NCI-H2081 (cell line): ENCODE measurements around the gene LEMD1.

Experiments
- DNase-seq, 2 experiments: peaks; one replicate each; lab custom pipeline; 2025; lab: John Stamatoyannopoulos, UW

LEMD1 gene, protein sequence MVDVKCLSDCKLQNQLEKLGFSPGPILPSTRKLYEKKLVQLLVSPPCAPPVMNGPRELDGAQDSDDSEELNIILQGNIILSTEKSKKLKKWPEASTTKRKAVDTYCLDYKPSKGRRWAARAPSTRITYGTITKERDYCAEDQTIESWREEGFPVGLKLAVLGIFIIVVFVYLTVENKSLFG

DNA sequence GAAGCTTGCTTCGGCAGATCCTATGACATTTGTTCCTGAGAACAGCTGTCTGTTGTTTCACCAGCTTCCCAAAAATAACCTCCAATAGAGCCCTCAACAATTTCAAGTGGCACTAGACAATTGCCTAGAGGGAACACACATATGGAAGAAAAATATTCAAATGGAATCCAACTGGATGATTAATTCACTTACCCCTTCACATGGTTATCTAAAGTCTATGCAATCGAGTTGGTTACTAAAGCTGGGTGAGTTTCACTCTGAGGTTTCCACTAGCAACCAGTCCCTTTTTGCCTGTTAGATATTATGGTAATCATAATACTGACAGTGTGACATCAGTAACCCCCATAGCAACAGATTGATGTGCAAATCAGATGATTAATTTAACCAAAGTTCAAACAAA is at the start of gene LEMD1:
TSS of gene LEMD1 (minus strand) at position 259 of the 400 bp plus-strand sequence. CDS start 1,520 bp downstream, outside the sequence.
- DNase-seq: no peak

DNA sequence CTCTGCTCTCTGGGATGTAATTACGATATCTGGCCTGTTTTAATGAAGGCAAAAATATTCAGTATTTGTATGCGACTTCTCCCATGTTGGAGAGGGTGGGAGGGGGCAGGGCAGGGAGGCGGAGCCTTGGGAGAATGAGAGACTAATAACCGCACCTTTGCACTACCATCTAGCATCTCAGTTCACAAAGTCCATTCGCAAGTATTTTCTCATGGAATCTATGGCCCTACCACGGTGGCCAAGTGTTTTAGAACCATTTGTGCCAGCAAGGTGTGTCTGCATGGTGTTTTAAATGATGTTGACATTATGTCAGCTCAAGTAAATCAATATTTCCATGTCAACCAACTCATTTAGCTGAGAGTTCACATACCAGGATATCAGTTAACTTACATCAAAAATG is 48.3 kb upstream of the LEMD1 start:
- DNase-seq: no peak

DNA sequence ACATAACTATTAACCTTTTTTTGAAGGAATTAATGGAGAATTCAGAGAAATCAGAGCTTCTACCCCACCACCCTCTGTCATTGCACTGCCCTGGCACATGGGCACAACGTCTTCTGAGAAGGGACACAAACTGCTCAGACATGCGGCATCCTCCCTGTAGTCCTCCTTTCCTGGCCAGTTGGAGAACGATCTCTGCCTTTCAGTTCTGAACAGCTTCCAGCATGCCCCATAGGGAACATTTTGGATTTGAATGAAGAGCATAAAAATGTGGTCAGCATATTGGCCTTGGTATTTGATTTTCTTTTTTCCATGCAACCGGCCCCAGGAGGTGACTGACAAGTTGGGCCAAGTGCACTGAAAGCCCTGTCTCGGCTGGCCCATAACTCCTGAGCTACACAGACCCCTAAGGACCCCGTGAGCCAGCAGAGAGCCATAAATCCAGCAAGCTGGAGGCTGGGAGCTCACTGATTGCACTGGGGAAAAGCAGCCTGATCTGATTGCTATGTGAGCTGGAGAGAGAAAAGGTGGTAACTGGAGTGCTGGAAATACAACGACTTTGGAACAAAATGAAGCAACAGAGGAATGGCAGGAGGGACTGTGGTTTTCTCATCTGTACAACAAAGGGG is 44.9 kb upstream of the LEMD1 start:
- no peak for DNase-seq

DNA sequence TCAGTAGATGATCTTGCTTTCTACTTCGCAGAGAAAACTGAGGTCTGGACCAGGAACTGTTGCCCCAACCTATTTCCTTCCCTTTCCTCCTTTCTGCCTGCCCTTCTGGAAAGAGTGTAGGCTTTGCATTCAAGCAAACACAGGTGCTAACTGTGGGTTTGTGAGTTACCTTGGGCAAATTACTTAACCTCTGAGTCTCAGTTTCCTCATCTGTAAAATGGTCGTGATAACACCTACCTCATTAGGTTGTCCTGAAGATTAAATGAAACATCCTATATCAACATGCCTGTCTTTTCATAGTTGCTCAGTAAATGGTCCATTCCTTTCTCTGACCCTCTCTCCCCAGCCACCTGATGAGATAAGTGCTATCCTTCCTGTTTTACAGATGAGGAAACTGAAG is 43.5 kb upstream of the LEMD1 start:
- DNase-seq: no peak

DNA sequence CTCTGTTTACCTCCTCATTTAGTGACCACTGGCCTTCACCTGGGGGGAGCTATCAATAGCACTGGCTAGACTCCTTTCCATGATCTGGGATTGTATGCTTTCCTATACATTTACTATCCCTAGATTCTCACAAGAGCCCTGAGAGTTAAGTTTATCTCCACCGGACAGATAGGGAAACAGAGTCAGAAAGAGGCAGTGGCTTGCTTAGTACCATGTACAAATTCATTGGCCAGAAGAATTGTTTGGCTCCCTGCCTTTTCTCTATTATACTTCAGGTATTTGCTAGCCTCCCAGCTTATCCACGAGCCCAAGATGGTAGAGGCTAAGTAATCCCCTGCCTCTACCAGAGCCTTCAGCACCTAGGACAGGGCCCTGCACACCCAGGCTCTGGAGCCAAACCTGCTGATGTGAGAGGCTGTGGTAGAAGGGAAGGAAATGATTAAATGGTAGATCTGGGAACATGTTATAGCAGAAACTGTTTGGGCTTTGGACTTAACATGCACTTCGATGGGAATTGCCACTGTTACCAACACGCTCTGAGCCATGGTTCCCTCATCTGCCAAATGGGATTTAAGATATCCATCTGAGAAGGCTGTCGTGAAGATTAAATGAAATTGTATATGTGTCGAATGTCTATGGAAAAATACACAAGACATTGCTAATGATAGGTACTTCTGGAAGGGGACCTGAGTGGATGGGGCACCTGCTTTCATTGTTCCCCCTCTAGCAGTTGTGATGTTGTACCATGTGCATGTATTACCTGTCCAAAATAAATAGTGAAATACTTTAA is 37.1 kb upstream of the LEMD1 start:
- DNase-seq: no peak

DNA sequence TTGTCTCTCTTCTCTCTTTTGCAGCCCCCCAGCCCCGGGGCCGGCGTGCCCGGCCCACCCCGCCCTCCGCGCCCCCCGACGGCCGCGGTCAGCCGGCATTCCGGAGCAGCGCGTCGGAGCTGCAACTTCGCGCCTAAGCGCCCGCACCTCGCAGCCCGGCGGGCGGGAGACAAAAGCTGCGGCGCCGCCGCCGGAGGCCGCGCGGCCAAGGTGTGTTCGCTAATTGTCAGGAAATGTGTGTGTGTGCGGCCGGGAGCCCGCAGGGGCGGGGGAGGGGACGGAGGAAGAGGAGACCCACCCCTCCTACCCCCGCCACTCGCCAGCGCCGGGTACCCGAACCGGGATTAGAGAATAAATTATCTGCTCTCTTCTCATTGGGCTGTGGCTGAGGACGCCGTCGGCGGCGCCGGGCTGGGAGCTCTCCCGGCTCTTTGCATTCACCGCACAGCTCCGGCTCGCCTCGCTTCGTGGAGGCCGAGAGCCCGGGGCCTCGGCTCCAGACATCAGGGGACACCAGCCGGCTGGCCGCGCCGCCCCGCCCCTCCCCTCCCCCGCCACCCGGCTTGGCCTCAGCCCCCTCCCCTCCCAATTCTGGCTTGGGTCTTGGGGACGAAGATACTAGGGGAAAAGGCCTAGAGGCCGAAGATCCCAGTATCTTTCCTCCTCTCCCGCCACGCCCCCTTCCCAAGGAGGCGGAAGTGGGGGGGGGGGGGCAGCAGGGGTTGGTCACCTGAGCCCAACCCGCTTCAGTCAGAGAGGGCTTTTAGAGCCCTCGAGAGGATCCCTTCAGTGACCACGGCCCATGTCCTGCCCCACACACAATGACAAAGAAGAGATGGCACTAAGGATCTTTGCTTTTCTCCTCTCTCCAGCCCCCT is 35.3 kb upstream of the LEMD1 start:
- DNase-seq: peak; percentile 43 to 56

DNA sequence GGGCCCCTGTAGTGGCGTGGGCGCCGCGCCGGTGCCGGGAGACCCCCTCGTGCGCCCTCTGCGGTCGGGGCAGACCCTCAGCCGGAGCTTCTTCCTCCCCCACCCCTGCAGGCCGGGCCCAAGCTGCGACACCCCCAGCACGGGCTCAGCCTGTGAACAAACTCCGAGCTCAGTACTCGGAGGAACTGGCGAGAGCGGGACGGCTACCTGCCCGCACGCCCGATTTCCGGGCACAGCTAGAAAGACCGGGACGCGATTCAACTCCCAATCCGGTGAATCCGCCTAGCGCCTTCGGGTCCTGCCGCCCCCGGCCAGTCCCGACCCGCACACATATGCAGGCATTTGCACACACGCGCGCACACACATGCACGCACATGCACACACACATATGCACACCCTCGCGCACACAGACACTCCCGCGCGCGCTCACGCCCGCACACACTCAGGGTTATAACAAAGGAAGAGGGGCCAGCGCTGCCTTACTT is 34.6 kb upstream of the LEMD1 start:
- DNase-seq: peak; percentile 32 to 45

DNA sequence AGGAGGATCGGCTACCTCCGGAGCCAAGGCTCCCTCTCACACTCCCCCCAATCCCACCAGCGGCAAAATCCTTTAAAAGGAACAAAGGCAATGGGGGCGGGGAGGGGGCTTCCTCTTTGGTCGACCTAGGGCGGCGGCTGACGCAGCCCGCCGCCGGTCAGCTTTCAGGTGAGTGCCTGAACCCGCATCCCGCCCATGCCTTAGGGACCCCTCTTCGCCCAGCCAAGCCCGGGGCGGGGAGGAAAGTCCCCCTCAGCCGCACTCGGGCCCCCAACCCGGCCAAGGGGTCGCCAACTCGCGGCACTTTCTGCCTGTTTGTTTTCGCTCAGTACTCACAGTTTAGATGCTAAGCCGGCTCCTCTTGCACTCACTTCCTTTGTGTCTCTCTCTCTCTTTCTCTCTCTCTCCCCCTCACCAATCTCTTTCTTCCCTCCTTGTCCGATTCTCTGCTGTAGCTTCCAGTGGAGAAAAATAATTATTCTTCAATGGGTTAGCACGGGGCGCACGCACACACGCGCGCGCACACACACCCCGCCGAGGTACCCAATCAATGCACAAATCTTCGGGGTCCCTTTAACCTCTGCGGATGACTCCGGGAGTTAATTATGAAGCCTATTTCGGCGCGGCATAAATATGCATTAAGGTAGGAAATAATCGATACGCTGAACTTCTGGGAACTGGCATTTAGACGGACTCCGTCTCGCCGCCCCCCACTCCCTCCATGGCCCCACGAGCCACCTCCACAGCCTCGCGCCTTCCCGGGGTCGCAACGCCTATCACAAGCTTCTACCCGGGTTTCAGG is 33.9 kb upstream of the LEMD1 start, which contains the start of gene BLACAT1:
TSS of gene BLACAT1 (minus strand) at position 465 of the 802 bp plus-strand sequence.
- DNase-seq: no peak

DNA sequence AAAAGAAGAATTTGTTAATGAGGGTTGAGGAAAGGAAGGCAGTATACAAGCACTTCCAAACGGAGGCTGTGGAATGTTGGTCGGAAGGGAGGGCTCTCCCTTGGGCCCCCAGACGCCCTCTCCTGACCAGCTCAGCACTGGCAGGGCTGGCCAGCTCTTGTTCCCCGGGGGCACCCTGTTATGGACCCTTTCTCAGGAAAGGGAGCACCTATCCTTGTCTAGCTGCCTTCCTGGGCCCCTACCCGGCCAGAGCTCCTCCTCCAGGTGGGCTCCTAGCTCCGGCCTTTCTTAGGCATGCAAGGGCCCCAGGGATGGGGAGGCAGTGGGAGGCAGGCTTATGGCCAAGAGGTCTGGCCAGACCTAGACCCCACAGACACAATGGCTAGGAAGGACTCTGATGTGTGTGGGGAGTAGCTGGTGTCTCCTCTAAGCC is 33.1 kb upstream of the LEMD1 start:
- DNase-seq: no peak

DNA sequence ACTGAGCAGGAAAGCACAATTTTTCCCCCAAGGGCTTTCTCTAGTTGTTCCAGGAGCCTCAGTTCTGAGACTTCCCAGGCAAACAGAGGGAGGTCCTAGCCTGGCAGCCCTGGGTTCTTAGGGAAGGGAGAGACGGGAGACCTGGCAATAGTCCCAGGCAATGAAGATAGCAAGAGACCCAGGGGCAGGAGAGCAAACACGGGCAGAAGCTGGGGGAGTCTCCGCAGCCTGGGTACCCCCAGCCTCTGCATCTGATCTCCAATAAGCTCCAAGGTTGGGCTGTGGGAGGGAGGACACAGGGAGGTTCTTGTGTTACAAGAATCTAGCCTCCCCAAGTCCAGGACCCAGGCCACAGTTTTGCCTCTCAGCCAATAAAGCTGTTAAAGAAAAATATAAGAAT is 31.6 kb upstream of the LEMD1 start:
- DNase-seq: no peak

DNA sequence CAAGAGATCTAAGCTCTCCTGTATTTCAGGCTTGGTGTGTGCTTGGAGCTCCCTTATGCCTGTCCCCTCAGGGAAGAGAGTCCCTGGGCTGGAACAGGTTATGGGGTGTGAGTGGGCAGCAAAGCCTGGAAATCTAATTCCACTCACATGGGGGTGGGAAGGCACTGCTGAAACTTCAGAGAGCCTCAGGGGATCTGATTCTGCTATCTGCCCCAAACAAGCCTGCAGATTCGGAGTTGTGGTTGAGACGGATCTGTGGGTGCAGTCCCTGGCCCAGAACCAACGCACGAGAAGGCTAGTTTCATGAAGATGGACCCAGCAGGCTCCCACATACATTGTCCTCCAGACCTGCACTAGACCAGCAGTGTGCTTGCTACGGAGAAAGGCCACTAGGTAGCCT is 31.1 kb upstream of the LEMD1 start:
- DNase-seq: no peak

DNA sequence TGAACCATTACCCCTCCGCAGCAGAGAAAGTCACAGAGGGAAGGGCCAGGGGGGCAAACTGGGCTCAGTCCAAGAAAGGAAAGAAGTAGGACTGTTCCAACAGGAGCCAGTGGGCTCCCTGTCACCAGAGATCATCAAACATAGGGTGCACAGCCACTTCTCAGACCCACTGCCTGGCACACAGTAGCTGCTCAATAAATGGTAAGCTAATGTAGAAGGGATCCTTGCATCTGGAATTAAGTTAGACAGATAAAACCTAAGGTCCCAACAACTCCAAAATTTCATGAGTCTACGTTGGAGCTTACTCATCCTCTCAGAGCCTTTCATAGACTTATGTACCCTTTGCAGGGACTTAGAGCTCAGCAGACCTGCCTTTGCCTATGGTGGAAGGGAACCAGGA is 30.5 kb upstream of the LEMD1 start:
- no peak for DNase-seq

DNA sequence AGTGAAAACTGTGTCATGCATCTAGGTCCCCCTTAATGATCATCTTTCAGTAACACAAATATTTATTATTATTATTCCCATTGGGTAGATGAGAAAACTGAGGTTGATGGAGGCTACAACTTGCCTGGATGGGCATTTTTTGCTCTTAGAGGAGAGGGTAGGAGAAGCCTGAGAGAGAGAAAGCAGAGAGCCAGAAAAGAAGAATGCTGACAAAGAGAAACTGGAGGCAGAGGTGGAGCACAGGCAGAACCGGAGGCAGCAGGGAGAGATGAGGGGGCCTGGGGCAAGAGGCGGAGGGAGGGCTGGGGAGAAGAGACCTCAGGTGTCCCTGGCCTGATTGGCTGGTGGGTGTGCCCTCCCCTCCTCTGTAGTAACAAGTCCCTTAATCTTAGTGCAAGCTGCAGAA is 29.9 kb upstream of the LEMD1 start:
- DNase-seq: no peak

DNA sequence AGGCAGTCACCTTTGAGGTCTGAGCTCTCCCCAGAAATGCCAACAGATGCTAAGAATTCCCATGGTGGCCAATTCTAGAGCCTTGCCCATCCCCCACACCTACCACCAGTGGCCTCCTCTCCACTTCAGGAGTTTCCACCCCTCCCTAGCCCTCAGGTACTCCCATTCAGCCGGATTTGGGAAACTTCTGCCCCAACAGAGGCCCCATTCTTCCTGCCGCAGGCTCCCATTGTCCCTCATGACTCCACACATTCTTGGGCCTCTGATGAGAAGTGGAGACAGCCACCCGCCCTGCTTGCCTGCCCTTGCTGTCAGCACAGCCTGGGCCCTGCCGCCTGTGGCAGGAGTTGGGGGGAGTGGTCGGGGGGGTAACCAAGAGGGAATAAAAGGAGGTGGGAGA is 29.3 kb upstream of the LEMD1 start:
- no peak for DNase-seq

DNA sequence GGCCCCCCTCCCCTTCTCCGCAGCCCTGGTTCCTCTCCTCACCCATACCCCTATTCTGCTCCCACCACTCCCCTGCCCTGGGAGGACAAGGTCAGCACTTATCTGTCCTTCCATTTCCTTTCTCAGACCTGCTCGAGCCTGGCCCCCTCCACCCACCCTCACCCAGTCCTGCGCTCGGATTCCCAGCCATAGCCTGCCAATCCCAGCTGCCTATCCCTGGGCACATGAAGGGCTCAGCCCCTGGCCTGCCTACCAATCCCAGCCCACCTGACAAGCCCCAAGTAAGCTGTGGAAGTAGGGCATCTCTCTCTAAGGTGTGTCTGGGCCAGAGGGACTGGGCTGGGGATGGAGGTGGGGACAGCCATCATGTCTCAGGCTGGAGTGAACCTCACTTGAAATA is 28.6 kb upstream of the LEMD1 start:
- DNase-seq: no peak

DNA sequence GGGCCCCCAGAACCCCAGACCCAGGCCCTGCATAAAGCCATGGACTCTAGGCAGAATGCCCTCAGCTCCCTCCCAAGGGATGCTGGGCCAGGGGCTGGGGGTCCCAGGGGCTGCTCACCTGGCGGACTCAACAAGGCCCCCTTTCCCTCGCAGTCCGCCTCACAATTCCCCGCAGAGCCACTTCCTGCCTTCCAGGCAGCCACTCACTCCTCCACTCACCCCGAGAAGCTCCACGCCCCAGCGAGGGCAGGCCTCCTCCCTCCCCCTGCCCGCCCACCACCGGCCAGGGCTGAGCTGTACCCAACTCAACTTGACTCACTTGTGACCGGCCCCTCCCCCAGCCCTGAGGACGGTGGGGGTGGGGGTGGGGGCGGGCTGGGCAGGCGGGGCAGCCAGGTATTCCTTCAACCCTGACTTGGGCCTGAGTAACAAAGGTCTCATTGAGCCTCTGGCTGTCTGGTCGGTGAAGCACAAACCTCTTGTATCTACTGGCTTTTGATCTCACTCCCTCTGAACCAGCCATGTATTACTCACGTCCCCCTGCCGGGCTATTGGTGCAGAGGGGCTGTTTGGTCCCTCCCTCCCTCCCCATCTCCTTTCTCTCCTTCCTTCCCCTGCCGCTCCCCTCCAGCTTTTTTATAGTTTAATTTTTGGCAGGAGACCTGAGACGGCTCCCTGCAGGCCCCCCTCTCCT is 28.0 kb upstream of the LEMD1 start:
- DNase-seq: no peak

DNA sequence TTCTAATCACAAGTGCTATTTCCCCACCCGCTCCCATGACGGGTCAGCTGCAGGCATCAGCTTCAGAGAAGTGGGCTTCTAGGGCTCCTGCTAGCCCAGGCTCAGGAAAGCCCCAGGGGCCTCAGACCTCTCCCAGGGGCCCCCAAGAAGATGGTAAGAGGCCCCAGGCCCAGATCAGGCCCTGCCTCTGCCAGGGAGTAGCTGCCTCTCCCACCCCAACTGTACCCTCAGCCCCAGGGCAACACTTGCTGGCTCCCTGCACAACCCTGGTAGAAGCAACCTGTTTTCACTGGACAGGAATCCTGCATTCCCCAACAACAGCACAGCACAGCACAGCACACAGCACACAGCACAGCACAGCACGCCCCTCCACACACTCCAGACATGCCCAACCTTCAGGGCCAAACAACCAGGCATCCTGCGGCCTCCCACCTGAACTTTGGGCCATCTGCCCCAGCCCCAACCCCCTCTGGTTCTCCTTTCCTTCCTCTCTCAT is 27.4 kb upstream of the LEMD1 start:
- DNase-seq: no peak

DNA sequence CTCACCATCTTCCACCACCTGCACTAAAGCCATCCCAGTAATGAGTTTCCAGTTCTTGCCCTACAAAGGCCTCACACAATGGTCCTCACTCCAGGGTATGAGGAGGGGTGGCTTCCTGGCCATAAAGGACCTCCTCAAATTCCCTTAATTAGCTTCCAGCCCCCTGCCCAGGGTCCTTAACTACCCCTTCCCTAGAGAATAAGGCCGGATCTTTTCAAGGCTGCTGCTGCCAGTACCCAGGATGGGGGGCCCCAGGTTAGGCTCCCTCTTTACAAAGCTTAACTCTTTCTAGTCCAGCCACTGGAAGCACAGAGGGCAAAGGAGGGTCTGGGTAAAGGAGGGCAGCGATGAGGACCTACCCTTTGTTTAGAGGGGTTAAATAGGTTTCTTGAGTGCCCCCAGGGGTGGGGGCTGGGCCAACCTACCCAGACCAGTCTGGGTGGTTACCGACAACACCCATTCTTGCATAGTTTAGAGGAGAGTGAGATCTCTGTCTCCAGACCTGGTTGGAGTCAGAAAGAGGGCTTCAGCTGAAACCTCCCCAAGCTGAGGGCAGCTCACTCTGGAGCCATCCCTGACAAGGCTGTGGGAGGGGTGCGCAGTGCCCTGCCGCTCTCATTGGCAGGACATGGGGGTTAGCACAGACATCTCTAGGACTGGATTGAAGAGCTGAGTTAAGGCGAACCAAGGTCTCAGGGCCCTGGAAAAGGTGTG is 26.8 kb upstream of the LEMD1 start:
- DNase-seq: no peak

DNA sequence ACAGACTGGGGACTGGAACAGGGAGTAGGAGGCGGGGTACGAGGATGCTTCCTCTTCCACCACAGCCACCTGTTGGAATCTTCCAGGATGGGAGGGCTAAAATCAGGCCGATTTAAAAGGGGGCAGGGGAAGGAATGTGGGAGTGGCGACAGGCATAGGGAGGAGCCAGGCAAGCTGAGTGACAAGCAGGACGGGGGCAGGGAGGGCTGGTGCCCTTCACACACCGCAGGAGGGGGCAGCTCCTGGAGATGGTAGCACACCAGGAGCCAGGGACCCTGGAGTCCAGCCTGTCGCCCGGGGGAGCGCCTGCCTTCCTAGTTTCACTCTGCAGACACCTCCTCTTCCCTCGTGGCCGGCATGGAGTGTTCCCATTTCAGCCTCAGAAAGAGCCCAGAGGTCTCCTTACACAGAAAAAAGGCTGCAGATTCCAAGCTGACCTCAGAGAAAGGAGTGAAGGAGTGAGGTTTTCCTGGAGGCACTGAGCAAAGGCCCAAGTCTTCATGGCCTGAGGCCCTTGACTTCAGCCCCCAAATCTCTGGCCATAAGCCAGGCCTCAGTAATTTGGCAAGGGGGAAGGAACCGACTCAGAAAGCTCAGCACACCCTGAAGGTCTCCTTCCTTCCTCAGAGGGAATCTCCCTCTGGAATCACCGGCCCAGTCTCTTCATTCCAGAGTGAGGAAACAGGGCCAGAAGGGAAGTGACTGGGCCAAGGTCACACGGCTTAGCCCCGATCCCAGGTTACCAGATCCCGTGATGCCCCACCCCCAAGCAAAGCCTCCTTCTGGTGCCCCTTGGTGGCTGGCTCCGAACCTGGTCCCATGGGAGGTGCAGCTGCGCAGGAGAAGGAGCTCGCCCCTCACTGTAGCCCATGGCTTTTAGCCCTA is 25.8 kb upstream of the LEMD1 start:
- DNase-seq: no peak
